OCI-LY3 (cell line): ENCODE results near the gene ARHGAP5.

Source experiments
- CTCF ChIP-seq: fragments of 200-600, 300-600 bp; sonication (generic); IDR thresholded peaks from 2 replicates; pipeline ENCODE4 v1.5.1; 2014; ENCODE audit warnings: antibody characterized with exemption, low read length, low read depth
- EZH2phosphoT487 ChIP-seq: fragments of 200-600 bp; shearing (Covaris generic); IDR thresholded peaks from 2 replicates; pipeline ENCODE4 v1.6.1; 2018; ENCODE audit warnings: antibody characterized with exemption, mixed run types, low read depth

- TF ChIP-seq CTCF (no peak), EZH2phosphoT487 (no peak)
Observed at GRCh38 chr14:32189811-32190210, 112.7 kb downstream of the ARHGAP5 start.
